T-helper 9 cell (primary cell): Measurements from ENCODE around the gene ACP2.

Source experiments
- DNase-seq: peaks from one replicate; pipeline ENCODE4 v3.0.0-alpha.2; 2020

Gene ACP2

DNA sequence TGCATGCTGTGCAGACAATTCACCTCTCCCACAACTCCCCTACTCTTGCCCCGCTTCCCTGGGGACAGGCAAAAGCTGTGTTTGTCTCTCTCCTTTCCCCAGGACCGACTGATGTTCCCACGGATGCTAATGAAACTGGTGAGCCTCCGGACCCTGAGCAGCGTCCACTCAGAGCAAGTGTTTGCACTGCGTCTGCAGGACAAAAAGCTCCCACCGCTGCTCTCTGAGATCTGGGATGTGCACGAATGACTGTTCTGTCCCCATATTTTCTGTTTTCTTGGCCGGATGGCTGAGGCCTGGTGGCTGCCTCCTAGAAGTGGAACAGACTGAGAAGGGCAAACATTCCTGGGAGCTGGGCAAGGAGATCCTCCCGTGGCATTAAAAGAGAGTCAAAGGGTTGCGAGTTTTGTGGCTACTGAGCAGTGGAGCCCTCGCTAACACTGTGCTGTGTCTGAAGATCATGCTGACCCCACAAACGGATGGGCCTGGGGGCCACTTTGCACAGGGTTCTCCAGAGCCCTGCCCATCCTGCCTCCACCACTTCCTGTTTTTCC, 19.9 kb upstream of the ACP2 start:
- no peak for DNase-seq

DNA sequence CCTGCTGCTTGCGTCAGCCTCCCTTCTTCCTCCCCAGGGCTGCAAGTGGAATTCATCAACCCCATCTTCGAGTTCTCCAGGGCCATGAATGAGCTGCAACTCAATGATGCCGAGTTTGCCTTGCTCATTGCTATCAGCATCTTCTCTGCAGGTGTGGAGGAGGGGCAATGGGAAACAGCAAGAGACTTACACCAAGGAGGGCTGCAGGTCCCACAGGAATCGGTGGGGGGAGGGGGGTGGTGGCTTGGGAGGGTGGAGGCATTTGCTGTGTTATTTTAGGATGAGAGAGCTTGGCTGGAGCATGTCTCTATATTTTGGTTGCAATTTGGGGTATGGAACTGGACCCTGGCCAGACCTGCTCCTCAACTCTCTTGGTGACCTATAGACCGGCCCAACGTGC, 19.3 kb upstream of the ACP2 start:
- no peak for DNase-seq

DNA sequence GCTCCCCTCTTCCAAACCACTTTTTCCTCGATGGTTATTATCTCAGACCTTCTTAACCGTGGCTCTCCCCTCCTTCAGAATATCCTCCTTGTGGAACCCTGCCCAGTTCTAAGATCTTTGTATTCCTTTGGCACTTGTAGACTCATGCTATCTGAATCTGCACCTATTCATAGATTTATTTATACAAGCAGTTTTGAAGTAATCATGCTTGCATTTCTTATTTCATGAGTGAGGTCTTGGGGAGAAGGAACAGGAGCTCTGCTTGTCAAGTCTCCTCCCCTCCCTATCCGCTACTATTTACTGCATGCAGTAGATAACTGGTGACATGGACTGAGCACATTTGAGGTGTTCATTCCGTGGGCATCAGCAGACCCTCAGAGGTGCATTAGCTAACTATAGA, 15.9 kb upstream of the ACP2 start:
- DNase-seq, result no peak

DNA sequence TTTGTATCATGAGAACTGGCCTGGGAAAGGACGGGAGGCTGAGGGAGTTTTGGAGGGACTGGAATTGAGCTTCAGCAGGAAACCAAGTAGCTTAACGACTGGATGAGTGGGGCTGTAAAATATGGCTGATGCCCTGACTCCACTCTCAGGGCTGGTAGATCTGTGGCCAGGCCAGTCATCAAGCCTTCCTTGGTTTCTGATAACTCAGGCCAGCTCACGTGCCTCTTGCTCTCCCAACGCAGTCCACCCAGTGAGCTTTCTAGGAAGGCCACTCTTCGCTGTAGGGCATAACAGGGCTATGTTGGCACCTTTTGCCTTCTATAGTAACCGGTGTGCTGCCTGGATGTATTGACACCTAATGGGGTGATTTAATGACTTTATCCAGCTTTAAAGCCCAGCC, 15.5 kb upstream of the ACP2 start:
- no peak for DNase-seq

DNA sequence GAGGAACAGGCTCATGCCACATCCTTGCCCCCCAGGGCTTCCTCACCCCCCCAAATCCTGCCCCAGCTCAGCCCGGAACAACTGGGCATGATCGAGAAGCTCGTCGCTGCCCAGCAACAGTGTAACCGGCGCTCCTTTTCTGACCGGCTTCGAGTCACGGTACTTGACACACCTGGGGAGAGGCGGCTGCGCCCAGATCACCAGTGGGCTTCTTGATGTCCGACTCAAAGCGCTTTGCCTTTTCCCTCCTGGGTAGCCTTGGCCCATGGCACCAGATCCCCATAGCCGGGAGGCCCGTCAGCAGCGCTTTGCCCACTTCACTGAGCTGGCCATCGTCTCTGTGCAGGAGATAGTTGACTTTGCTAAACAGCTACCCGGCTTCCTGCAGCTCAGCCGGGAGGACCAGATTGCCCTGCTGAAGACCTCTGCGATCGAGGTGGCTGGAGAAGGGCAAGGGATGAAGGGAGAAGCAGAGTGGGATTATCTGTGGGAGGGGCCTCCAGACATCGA, 12.7 kb upstream of the ACP2 start:
- no peak for DNase-seq

DNA sequence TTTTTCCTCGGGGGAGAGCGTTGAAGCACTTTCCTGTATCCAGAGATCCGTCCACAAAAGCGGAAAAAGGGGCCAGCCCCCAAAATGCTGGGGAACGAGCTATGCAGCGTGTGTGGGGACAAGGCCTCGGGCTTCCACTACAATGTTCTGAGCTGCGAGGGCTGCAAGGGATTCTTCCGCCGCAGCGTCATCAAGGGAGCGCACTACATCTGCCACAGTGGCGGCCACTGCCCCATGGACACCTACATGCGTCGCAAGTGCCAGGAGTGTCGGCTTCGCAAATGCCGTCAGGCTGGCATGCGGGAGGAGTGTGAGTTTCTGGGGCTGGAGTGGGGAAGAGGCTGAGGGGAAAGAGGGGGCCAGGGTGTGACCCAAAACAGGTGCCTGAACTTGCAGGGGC, 11.8 kb upstream of the ACP2 start:
- no peak for DNase-seq

DNA sequence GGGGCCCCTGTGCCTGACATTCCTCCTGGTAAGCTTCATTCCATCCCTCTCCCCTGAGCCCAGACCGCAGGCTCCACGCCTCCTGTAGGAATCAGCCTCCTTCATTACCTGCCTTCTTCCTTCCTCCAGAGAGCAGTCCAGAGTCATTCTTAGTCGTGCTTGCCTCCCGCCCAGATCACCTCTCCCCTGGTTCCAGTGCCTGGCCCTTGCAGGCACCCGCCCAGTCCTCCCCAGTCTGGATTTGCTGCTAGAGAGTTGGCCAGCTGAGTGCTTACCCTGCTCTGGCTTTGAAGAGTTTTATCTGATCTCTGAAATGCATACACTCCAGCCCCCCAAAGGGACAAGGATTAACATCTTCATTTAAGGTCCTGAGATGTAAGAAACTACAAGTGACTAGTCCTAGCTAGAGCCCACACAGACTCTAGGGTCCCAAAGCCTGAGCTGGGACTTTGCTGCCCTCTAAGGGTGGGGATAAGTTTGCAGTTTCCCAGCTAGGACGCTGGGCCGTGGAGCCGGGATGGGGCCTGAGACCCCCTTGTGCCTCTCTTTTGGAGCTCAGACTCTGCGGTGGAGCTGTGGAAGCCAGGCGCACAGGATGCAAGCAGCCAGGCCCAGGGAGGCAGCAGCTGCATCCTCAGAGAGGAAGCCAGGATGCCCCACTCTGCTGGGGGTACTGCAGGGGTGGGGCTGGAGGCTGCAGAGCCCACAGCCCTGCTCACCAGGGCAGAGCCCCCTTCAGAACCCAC, 10.8 kb upstream of the ACP2 start:
- no peak for DNase-seq

DNA sequence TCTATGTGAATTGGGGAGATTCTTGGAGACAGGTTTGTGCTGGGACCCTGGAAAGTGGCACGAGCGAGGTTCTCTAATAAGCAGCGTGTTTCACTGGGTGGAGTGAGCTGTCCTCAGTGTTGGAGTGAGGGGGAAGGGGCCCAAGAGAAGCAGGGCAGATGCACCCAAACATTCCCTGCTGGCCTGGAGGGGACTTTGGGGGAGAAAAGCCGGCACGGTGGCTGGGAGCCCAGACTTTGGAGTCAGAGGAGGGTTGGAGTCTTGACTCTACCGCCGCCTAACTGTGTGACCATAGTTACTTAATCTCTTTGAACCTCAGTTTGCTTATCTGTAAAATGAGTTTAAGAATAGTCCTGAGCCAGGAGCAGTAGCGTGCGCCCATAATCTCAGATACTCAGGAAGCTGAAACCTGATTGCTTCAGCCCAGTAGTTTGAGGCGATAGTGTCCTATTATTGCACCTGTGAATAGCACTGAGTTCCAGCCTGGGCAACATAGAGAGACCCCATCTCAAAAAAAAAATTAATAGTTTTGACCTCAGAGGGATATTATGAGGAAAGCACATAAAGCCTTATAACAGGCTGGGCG, 9.8 kb upstream of the ACP2 start:
- no peak for DNase-seq

DNA sequence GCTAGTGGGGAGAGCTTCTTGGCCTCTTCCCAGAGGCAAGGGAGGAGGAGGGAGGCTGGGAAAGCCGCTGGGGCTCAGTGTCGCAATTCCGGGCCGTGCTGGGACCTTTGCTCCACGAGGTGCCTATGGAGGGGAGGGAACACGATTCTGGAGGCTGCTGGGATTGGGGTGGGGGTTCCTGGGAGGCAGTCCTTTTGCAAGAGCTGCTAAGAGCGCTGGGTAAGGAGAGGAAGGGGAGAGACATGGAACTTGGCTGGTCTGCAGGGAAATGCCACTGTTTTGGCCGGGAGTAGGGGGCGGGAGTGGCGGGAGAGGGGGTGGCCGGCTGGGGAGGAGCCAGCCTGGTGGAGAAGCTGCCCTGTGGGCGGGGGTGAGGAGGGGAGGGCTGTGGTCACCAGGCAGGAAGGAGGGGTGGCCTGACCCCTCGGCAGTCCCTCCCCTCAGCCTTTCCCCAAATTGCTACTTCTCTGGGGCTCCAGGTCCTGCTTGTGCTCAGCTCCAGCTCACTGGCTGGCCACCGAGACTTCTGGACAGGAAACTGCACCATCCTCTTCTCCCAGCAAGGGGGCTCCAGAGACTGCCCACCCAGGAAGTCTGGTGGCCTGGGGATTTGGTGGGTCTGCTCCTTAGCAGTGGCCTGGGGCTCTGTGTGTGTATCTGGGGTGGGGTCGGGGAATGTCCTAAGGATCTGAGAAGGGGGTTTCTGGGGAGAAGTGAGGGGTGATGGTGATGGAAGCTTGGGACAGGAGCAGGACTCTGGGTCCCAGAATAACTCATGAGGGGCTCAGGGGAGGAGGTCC, 9.1 kb upstream of the ACP2 start, which contains the start of gene NR1H3:
Gene NR1H3, plus strand, starts transcription at position 480 of the 800 bp plus-strand sequence. CDS start 1,221 bp downstream, outside the sequence.
- no peak for DNase-seq

DNA sequence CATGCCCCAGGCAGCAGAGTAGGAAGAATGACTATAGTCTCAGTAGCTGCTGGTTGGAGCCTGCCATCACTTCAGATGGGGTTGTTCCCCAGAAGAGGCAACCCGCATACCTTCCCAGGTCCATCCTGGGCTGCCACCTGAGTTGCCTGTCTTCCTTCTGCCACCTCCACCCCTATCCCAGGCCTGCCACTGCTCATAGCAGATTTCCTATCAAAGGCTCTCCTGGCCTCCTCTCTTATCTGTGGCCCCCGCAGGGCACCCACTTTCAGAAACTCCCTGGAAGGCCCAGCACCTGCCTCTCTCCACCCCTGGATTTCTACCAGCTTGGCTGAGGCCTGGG, 8.5 kb upstream of the ACP2 start:
- DNase-seq, result no peak

DNA sequence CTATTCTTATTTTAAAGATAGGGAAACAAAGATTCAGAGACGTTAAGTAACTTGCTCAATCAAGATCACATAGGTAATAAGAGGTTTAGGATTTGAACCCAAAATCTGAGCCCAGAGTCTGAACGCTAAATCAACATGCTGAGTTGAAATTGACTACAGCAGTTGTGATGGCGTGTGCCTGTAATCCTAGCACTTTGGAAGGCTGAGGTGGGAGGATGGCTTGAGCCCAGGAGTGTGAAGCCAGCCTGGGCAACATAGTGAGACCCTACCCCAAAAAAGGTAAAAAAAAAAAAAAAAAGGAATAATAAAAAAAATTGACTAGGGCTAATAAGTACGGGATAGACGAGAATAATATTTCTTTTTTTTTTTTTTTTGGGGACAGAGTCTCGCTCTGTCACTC, 7.8 kb upstream of the ACP2 start:
- DNase-seq, result no peak

DNA sequence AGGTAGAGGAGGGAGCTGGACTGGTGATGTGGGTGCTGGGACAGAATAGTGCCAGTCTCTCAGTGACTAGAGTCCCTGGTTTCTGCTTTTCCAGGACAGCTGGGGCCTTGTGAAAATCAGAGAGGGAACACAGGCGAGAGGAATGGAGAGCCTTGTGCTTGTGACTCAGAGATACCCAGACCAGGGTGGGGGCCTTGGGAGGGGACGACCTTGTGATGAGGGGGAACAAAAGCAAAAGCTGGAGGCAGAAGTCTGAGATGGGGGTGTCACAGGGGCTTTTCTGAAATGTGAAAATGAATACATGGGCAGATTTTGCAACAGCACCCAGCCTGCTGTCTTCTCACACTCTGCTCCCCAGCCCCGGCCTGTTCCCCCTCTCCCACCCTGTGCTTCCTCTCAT, 5.8 kb upstream of the ACP2 start:
- DNase-seq, result no peak

DNA sequence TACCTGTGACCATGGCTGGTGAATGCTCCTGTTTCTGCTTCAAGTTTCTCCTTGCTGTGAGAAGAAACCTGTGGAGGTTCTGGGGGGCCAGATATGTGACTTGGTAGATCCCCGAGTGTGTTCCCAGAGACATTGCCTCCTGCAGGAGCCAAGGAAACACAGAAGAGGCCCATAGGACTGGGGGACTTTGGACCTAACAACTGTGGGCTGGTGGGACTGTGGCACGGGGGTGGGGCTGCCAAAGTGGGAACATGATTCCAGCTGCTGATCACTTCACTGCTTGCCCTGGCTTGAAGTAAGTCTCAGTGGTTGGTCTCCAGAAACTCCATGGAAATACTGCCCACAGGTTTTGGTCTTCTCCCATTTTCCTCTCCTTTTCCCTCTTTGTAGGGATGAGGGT, 5.0 kb upstream of the ACP2 start:
- DNase-seq, result no peak

DNA sequence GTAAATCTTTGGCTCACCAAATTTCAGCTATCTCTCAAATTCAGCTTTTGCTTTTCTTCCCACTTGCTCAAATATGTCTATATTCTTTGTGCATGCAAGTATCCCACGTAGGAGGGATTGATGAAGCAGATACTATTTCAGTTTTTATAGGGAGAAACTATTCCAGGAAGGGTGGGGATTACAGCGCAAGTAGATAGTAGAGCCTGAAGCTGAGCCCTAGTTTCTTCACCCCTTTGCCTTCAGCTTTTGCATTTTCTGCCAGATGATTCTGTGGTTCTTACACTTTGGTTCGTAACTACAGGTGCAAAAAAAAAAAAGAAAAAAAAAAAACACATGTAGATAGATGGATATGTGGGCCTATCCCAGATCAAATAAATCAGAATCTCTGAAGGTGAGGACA, 3.1 kb upstream of the ACP2 start:
- no peak for DNase-seq

DNA sequence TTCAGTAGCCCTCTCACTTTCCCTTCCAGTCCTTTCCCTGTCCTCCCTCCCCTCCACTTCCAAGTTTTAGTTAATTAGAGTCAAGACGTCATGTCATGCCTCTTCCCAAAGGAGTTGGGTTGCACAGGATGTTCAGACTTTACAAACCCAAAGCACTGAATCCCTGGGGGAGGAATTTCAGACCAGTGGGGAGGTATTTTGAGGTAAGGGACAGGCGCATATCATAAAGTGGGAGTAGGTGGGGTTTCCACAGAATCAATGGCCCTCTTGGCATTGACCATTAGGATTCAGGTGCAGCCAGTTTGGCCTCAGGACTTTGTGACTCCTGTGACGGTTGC, 733 bp upstream of the ACP2 start:
- no peak for DNase-seq

DNA sequence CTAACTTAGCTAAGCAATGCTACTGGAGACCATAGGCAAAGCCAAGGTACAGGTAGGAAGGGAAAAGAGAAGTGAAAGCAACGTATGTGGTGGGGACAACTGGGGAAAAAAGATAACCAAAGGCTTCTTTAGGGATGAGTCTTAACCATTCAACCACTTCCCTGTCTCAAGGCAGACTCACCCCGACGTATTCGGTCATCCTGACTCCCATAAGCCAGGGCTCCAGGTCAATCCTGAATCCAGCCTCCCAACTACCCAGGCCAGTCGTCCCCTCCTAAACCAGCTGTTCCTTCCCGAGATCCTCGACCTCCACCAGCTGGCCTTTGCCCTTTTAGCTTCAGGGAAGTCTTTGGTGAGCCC, 330 bp downstream of the ACP2 start:
- DNase-seq, result no peak

DNA sequence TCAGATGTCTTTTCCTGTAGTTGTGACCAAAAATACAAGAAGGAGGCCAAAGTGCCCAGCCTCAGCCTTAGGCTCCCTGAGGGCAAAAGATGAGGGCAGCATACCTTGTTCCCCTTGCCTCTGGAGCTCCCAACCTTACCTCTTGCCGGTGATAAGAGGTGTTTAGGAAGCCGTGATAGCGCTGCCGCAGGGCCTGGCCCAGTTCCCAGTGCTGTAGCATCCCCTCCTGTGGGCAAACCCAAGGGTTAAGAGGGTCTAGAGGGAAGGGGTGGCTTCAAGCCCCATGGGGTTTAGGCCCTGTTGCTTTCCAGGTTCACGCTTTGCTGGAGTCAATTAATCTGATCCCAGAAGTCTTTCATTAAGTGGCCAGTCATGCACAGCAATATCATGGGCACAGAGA, 1.1 kb downstream of the ACP2 start:
- no peak for DNase-seq

DNA sequence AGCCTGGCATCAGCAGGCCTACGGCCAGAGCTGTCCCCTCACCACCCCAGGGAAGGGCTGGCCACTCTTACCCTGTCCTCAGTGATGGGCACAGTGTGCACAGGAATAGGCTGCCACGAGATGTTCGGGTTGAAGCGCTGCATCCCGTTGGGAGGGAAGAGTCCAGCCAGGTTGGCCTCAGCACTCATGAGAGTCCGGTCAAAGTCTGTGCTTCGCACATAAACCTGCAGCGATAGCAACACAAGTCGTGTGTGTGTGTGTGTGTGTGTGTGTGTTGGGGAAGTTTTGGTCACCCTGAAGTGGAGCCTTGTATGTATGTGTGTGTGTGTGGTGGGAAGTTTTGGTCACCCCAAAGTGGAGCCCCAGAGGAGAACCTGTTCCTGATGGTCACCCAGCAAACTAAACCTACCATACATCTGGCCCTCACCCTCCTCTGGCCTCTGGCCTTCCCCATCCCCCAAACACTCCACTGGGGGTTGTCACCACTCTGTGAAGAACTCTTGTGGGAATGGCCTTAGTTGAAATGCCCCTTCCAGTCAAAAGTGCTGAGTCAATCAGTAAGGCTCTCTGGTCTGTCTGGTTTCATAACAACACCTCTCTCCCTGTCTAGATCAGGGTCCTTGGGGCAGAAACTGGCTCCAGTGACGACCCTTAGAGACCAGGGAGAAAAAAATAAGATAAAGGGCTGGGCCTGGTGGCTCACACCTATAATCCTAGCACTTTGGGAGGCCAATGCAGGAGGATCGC, 2.8 kb downstream of the ACP2 start:
- DNase-seq, result no peak

DNA sequence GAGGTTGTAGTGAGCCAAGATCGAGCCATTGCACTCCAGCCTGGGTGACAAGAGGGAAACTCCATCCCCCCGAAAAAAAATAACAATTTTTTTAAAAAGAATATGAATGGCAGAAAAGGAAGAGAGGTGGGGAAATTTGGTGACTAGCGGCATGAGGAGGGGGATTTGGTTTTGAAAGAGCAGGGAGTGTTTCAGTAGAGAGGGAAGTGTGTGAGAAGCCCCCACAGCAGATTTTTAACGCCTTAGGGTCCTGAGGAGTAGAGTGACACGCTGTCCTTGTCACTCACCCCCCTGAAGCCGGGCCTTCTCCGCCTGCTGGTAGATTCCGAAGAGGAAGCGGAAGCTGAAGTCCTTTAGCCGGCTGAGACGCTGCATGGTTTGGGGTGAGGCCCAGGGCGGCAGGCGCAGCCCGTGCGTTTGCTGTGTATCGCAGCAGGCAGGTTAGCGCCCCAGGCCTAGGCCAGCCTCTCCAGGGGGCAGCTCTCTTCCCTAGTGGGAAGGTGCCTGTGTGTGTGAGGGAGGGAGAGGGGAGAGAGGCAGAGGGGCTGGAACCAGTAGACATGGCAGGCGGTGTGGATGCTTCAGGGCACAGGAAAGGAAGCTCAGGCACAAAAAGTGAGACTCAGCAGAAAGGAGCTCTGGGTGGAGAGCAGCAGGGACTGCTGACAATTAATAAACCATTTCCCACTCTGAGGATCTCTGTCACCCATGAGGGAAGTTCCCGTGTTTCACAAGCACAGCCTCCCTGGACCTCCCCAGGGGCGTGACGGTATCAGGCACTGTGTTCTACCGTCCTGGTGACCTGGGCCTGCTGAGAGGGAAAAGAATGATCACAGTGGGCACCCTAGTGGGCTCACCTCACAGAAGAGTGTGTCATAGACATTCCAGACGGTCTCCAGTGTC, 3.9 kb downstream of the ACP2 start:
- no peak for DNase-seq

DNA sequence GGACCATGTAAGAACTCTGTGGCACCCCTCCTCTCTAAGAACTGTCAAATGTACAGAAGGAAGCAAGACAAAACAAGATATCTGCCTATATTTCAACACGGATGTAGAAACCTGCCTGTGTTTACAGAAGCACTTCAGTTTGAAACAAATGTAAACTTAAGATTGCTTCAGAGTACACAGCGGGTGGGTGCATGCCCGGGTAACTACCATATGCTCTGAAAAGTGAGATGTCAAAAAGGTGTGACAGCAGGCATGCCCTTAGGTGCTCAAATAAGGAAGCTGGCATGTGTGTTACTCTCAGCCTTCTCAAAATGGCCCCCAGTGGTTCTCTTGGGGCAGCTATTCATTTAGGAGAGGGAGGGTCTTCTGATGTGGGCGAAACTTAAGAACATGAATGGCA, 5.2 kb downstream of the ACP2 start:
- no peak for DNase-seq

DNA sequence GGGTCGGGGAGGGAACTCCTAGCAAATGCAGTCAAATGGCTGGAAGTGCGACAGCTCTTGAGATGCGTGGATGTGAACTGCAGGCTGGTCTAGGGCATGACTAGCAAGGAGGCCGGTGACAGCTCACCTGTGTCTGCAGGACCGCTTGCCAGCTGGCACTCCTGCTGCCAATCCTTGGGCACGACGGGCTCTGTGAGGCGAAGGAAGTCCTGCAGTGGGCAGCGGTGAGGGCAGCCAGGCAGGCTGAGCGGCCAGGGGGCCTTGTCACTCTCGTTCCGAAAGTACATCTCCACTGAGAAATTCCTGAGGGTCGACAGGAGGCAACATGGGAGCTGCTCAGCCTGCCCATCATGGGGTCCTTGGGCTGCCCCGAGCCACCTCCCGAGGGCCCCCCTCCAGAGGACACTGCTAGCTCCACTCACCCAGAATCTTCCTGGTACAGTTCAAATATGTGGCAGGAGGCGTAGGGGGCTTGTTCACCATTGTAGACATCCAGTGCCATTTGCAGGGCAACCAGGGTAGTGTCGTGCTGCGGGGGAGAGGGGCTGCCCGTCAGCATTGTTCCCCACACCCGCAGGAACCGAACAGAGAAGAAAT, 5.9 kb downstream of the ACP2 start:
- DNase-seq, result no peak
